ENCODE data around the gene NKAP. TPM values are rescaled to one million over a fixed set of nuclear protein-coding genes. Genes with fewer than 3 reads are reported as not detected.

NKAP gene
- 5.0 and 13.7 TPM in 2 replicates for total RNA-seq (2011; cell fraction: chromatin; rRNA removed; ENCODE audit: low replicate concordance)
- 3.0 and 3.2 TPM in 2 replicates for total RNA-seq (2011; cell fraction: nucleolus; rRNA removed)
- 5.2 and 14.0 TPM in 2 replicates for total RNA-seq (2011; cell fraction: nucleoplasm; rRNA removed)
- 7.1 and 8.1 TPM in 2 replicates for total RNA-seq (2014; rRNA removed)
- 8.2 and 10.6 TPM in 2 replicates for total RNA-seq (2014; rRNA removed; fragmentation: Illumina TruSeq; extraction: Trizol)
- 6.3 and 7.0 TPM in 2 replicates for total RNA-seq (2015; rRNA removed; fragmentation: Illumina TruSeq; extraction: Trizol)
- total RNA-seq (2021), result 8.2 and 8.8 TPM in 2 replicates
- polyA plus RNA-seq (2011; rRNA removed), result 5.6 and 6.3 TPM in 2 replicates
- polyA plus RNA-seq (2011; cell fraction: cytosol; rRNA removed), result 3.6 and 4.1 TPM in 2 replicates
- polyA plus RNA-seq (2011; cell fraction: nucleus; rRNA removed), result 2.1 and 2.2 TPM in 2 replicates
- 5.4 and 9.4 TPM in 2 replicates for polyA plus RNA-seq (2012)
- polyA plus RNA-seq (2014; fragmentation: Illumina TruSeq; extraction: Trizol), result 5.8 and 6.7 TPM in 2 replicates
- polyA plus RNA-seq (2014; fragmentation: Nextera tagmentation; extraction: Ambion mirVana), result 1 to 10 TPM; 3.1 to 3.4 TPM
- 6.4 and 8.3 TPM in 2 replicates for polyA plus RNA-seq (2014; rRNA removed)
- polyA minus RNA-seq (2011; rRNA and poly(A)+ RNA removed), result 4.8 and 6.5 TPM in 2 replicates
- 2.9 and 3.5 TPM in 2 replicates for polyA minus RNA-seq (2011; cell fraction: cytosol; rRNA and poly(A)+ RNA removed)
- polyA minus RNA-seq (2011; cell fraction: nucleus; rRNA and poly(A)+ RNA removed), result 2.3 and 4.4 TPM in 2 replicates
- Bru-seq, nascent RNA, result percentile 61 among the genes with signal in this experiment
- BruChase-seq, experiment 1, labeled RNA remaining after a 2-hour chase, result percentile 66 among the genes with signal in this experiment
- percentile 71 among the genes with signal in this experiment for BruChase-seq, experiment 2, labeled RNA remaining after a 6-hour chase
- long read RNA-seq, experiment 1, full-length matches to known transcripts, result 83 of 103 reads
- long read RNA-seq, experiment 1, partial matches to known transcripts, result 15 of 103 reads
- long read RNA-seq, experiment 1, other reads (novel, unspliced or antisense), result 5 of 103 reads
- long read RNA-seq, experiment 2, full-length matches to known transcripts, result 17 of 23 reads
- long read RNA-seq, experiment 2, partial matches to known transcripts, result 2 of 23 reads
- long read RNA-seq, experiment 2, other reads (novel, unspliced or antisense), result 4 of 23 reads
- long read RNA-seq, experiment 3, full-length matches to known transcripts, result 6 of 32 reads
- long read RNA-seq, experiment 3, partial matches to known transcripts, result 25 of 32 reads
- long read RNA-seq, experiment 3, other reads (novel, unspliced or antisense), result 1 of 32 reads

GRCh38 chrX:119943185-119943988 is at the start of gene NKAP:
Gene NKAP (minus strand): TSS chrX:119943751. CDS start chrX:119943605, 146 bp downstream.
- intact Hi-C loops (cut with micrococcal nuclease), result loop anchor here (10.0 kb wide), 1 partner anchor 429 kb away; no protein-coding TSS in a partner anchor
- ATAC-seq, result peak; percentile 90
- CTCF ChIA-PET (ENCODE audit: low intra/inter-chr PET ratio), result no interaction called here
- H3K4me1 ChIP-seq (replicated peaks in 1 of 2; ENCODE audit: control insufficient read depth in 2 of 2, insufficient read depth in 2 of 2, low read length in 2 of 2), result peaks cover 3 to 9% of the 10 kb centered on the region in 2 experiments; a peak in 3 of 5 replicates
- H3K27ac ChIP-seq (ENCODE audit: extremely low read depth, low read depth, low read length), result peak within 1 kb of the TSS; percentile 82
- DNase-seq (ENCODE audit: extremely low read depth in 1 of 4, low spot score in 3 of 4), result peak; percentile 73 to 94 (median 78)
- H3K4me2 ChIP-seq (ENCODE audit: insufficient read depth, low read length), result peak within 1 kb of the TSS; percentile 94
- peak within 1 kb of the TSS; percentile 88 to 96 for H3K9ac ChIP-seq (ENCODE audit: insufficient read depth in 1 of 2, low read depth in 2 of 2, low read length in 2 of 2)
- H4K20me1 ChIP-seq (replicated peaks; ENCODE audit: control insufficient read depth, insufficient read depth, low read length), result no peaks in the 10 kb centered on the region
- FAIRE-seq, result peak; percentile 97
- BruUV-seq (replicated peaks), result TSS peak; percentile 73
- in situ Hi-C loops (cut with MboI), result no loop called here
- WGBS (ENCODE audit: insufficient coverage, low coverage, missing lambda C conversion rate), result under 1% methylated on average over 42 of the region's 59 CpGs
- peak within 1 kb of the TSS; percentile 99 for H2AFZ ChIP-seq (ENCODE audit: low read depth, low read length)
- H3K79me2 ChIP-seq (ENCODE audit: control insufficient read depth, insufficient read depth, low read length), result peaks cover 21% of the 10 kb centered on the region
- H3K36me3 ChIP-seq (ENCODE audit: control insufficient read depth, insufficient read depth, low read length), result no peaks in the 10 kb centered on the region; the same call in 2 of the 3 replicates
- no peaks in the 10 kb centered on the region for H3K9me1 ChIP-seq (ENCODE audit: control insufficient read depth, insufficient read depth, low read length)
- POLR2A ChIA-PET, result interaction anchor here (1.8 kb wide), 1 partner anchor 152 kb away, joined by 7 read pairs; the partner anchor contains the start of gene RPL39
- peak within 1 kb of the TSS; percentile 89 for H3K4me3 ChIP-seq
- H3K27me3 ChIP-seq (ENCODE audit: control insufficient read depth in 2 of 2, insufficient read depth in 2 of 2, low read length in 2 of 2), result peaks cover 0 to 4% of the 10 kb centered on the region in 2 experiments; a peak in 1 of 5 replicates
- H3K9me3 ChIP-seq (replicated peaks; ENCODE audit: control insufficient read depth, insufficient read depth, low read depth, low read length), result no peaks in the 10 kb centered on the region
- TF ChIP-seq COPS2 (conservative IDR thresholded peaks at IDR 0.05) (no peak), SLC30A9 (CRISPR knock-in tag; IDR thresholded peaks at IDR 0.05) (no peak), SMAD1 (IDR thresholded peaks at IDR 0.05; ENCODE audit: low read depth, low read length, partially characterized antibody) (no peak), ZC3H11A (IDR thresholded peaks at IDR 0.05; ENCODE audit: low read depth, low read length) (peak; percentile 86; the same call in 1 of the 2 replicates), FOXK2 (conservative IDR thresholded peaks at IDR 0.05 in 1 of 2, IDR thresholded peaks at IDR 0.05 in 1 of 2; ENCODE audit: low read depth in 2 of 2) (peak; percentile 99 to 100), ZBTB33 (CRISPR knock-in tag; IDR thresholded peaks at IDR 0.05) (peak; percentile 60; the same call in 1 of the 2 replicates), PRDM10 (IDR thresholded peaks at IDR 0.05; ENCODE audit: partially characterized antibody) (peak; percentile 90)
